ENCODE data around the gene CCR7.

Gene CCR7

GRCh38 chr17:40514013-40514875, 51.0 kb downstream of the CCR7 start:
- no peak for DNase-seq

GRCh38 chr17:40511667-40512220, 53.5 kb downstream of the CCR7 start:
- DNase-seq: no peak

DNA sequence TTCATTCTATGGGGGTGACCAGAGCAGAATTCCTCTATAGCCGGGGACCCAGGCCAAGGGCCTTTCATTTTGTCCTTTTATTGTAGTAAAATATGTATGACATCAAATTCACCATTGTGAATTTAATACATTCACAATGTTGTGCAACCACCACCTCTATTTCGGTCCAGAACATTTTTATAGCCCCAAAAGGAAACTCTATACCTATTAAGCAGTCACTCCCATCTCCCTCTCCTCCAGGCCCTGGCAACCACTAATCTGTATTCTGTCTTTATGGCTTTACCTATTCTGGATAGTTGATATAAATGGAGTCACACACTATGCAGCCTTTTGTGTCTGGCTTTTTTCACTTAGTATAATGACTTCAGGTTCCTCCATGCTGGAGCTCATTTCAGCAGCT, 54.1 kb downstream of the CCR7 start:
- DNase-seq: no peak

DNA sequence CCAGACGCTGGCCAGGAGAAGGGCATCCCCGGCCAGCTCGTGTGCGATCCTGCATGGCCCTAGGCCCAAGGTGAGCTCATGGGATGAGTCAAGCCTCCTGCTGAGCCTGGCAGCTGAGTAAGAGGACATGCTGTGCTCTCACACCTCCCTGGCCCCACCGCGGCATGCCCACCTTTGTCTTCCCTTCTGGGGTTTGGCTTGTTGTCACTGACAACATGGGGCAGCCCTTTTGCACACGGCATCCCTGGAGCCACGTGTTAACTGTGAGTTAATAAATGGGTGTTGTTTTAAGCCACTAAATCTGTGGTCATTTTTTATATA, 55.0 kb downstream of the CCR7 start:
- DNase-seq: no peak

- no peak for DNase-seq
Observed at GRCh38 chr17:40509626-40510327, 55.5 kb downstream of the CCR7 start.

DNA sequence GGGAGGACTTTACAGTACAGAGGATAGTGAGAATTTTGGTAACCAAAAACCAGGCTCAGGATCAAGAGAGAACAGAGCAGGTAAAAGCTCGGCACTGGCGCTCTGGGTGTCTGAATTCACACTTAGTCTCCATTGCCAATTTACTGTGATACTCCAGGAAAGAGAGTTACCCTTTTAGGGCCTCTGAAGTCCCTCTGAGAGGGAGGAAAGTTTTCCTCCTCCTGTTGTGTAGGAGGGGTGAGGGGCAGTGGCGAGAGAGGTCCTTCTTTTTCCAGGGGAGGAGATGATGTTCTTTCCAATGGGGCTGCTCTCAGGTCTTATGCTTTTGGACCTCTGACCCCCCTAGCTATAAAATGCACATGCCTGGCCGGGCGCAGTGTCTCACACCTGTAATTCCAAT, 58.5 kb downstream of the CCR7 start:
- no peak for DNase-seq
